Subcutaneous abdominal adipose tissue (tissue), 5 donors: ENCODE data around the gene PRDM15.

Source experiments
- H3K27ac ChIP-seq: one replicate; pipeline ENCODE4 v1.7.0; 2013; ENCODE audit warnings: low read depth, mild to moderate bottlenecking, inconsistent platforms, low read length, moderate library complexity
- H3K27me3 ChIP-seq, 5 donors: one replicate each; pipeline ENCODE4 v1.7.0; 2013; ENCODE audit warnings: low read length in 5 of 5, inconsistent platforms in 1 of 5; ENCODE audit not compliant: control insufficient read depth in 5 of 5, insufficient read depth in 4 of 5
- H3K36me3 ChIP-seq, 5 donors: one replicate each; pipeline ENCODE4 v1.7.0; 2013; ENCODE audit warnings: low read length in 5 of 5; ENCODE audit not compliant: control insufficient read depth in 5 of 5, insufficient read depth in 5 of 5
- H3K4me1 ChIP-seq, 5 donors: one replicate each; pipeline ENCODE4 v1.7.0; 2013; ENCODE audit warnings: low read length in 5 of 5, mild to moderate bottlenecking in 3 of 5, moderate library complexity in 1 of 5; ENCODE audit not compliant: control insufficient read depth in 5 of 5, insufficient read depth in 5 of 5
- H3K4me3 ChIP-seq, 5 donors: one replicate each; pipeline ENCODE4 v1.7.0; 2013; ENCODE audit warnings: low read length in 5 of 5, low read depth in 1 of 5
- H3K9ac ChIP-seq, 5 donors: one replicate each; pipeline ENCODE4 v1.7.0; 2013; ENCODE audit warnings: low read length in 5 of 5, mild to moderate bottlenecking in 4 of 5, moderate library complexity in 3 of 5
- H3K9me3 ChIP-seq, 5 donors: one replicate each; pipeline ENCODE4 v1.7.0; 2013; ENCODE audit warnings: low read length in 5 of 5; ENCODE audit not compliant: control insufficient read depth in 5 of 5
- donor health status: healthy.
- donor health status: healthy.
- donor health status: healthy.
- donor health status: healthy.
- donor health status: healthy.

Gene PRDM15

DNA sequence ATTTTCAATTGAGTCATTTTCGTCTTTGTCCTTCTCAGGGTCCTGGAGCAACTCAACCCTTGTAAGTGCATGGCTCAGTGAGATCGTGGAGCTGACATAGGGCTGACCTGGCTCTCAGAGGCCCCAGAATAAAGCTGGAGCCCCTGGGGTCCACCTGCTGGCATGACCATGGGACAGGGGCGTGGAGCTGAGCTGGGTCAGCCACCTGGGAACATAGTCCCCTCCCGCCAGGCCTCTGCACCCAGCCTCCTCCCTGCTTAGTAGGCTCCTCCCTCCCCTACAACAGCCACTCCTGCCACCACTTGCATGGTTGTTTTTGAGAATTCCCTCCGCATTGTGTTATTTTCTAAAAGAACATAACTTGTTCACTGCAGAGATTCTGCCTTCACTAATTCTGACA, 109.2 kb downstream of the PRDM15 start:
- no peak overlapping the region for H3K27ac ChIP-seq
- no peaks in the 10 kb centered on the region for H3K9me3 ChIP-seq
- no peaks in the 10 kb centered on the region for H3K36me3 ChIP-seq
- H3K4me3 ChIP-seq = no peak overlapping the region
- H3K4me1 ChIP-seq = peaks cover 0 to 23% (median 18%) of the 10 kb centered on the region in 5 donors
- no peak overlapping the region for H3K9ac ChIP-seq
- peaks cover 44 to 85% (median 73%) of the 10 kb centered on the region in 5 donors for H3K27me3 ChIP-seq

DNA sequence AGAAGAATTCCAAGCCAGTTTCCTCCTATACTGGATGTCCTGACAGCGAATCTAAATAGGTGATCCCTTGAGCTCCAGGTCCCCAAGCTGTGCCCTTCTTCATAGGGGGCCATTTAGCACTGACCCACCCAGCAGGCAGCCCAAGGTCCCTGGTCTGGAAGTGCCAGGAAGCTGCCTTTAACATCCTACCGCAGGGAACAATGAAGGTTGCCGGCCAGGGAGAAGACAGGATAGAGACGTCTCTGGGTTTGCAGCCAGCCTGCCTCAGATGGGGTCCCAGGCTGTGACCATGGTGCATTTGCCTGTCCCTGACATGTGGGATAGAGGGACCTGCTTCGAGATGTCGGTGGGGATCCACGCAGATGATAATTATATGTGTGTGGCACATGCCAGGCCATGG, 109.6 kb downstream of the PRDM15 start:
- Histone ChIP-seq H3K4me3 (no peak overlapping the region), H3K9me3 (no peaks in the 10 kb centered on the region), H3K4me1 (peaks cover 0 to 23% (median 18%) of the 10 kb centered on the region in 5 donors), H3K27ac (no peak overlapping the region), H3K9ac (no peak overlapping the region), H3K36me3 (no peaks in the 10 kb centered on the region), H3K27me3 (peaks cover 44 to 85% (median 74%) of the 10 kb centered on the region in 5 donors)

DNA sequence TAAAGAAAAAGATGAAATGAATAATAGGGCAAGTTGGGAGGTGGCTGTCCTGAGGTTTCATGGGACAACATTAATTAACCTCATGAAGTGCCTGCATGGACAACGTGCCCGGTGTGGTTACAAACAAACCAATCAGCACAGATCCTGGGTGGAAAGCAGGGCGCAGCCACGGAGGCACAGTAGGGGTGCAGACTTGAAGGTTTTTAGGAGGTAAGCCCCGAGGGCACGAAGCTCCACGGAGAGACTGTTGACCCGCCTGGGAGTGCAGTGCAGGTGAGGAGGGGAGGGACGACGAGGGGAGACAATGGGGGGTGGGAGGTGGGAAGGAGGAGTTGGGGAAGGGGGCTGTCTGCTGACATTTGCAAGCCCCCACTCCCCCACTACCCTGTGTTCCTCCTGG, 110.0 kb downstream of the PRDM15 start:
- peaks cover 0 to 23% (median 18%) of the 10 kb centered on the region in 5 donors for H3K4me1 ChIP-seq
- H3K9ac ChIP-seq = no peak overlapping the region
- no peaks in the 10 kb centered on the region for H3K36me3 ChIP-seq
- H3K27ac ChIP-seq = no peak overlapping the region
- H3K27me3 ChIP-seq = peaks cover 47 to 87% (median 78%) of the 10 kb centered on the region in 5 donors
- peak overlapping the region in 3 of 5 donors; percentile 4 to 39 (median 35) for H3K4me3 ChIP-seq
- no peaks in the 10 kb centered on the region for H3K9me3 ChIP-seq

DNA sequence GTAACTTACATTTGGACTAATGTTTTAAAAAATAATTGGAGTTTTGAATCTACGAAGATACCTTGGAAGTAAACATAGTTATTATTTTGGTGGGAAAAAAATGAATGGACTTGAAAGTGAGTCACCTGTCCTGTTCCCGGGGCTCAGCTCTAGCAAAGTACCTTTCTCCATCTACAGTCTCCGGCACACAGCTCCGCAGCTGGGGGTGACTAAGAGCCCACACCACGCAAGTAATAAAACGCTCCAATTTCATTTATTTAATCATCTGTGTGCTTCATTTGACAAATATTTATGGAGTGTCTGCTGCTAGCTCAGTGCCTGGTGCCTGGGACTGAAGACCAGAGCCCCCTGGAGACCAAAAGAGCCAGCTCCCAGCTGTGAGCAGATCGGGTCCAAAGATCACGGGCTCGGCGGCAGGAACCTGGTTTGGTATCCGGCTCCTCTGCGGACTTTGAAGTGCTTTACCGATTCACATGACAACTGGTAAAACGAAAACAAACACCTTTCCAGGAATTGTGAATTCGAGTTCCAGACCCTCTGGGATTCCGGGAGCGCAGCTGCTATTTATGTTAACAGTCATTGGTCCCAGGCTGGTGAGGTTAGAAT, 110.6 kb downstream of the PRDM15 start:
- H3K36me3 ChIP-seq = no peaks in the 10 kb centered on the region
- H3K27me3 ChIP-seq = peaks cover 53 to 91% (median 83%) of the 10 kb centered on the region in 5 donors
- peaks cover 0 to 23% (median 18%) of the 10 kb centered on the region in 5 donors for H3K4me1 ChIP-seq
- H3K27ac ChIP-seq = no peak overlapping the region
- H3K9me3 ChIP-seq = no peaks in the 10 kb centered on the region
- H3K9ac ChIP-seq = no peak overlapping the region
- H3K4me3 ChIP-seq = peak overlapping the region in 4 of 5 donors; percentile 4 to 48 (median 37)

DNA sequence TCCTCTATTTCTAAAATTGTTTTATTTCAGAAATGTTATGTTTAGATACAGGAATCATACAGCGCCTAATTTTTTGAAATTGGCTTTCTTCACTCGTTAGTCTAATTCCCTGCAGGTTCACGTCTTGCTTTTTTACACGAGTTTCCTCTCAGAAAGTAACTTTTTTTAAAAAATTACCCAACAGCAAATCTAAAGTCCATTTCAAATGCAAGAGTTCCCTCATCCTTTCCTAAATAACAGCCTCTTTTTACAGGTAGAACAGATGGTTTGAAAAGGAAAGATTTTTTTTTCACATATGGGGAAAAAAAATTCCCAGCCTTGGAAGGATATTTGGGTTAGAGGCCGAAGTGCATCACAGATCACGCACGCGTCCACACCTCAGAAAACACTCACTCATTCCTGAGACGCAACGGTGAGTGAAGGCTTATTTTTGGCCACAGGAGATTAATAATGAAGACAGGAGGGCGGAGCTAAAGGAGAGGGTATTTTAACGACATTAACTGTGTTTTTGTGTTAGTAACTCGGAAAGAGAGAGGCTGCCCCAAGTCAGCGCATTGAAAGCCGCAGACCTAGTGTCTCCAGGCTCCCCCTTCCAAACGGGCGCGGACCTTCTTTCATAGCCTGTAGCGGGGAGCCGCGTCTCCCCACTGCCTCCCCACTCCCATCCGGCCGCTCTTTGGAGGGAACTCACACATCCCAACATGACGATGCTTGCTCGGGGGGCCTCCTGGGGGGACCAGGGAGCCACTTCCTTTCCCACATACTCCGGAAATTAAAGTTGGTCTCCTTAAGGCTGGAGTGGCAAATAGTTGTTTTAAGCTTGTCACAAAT, 111.3 kb downstream of the PRDM15 start:
- Histone ChIP-seq H3K4me3 (peak overlapping the region in 2 of 5 donors; percentile 9 to 39), H3K9me3 (no peaks in the 10 kb centered on the region), H3K4me1 (peaks cover 0 to 23% (median 18%) of the 10 kb centered on the region in 5 donors), H3K9ac (no peak overlapping the region), H3K36me3 (no peaks in the 10 kb centered on the region), H3K27ac (no peak overlapping the region), H3K27me3 (peaks cover 58 to 92% (median 84%) of the 10 kb centered on the region in 5 donors)

DNA sequence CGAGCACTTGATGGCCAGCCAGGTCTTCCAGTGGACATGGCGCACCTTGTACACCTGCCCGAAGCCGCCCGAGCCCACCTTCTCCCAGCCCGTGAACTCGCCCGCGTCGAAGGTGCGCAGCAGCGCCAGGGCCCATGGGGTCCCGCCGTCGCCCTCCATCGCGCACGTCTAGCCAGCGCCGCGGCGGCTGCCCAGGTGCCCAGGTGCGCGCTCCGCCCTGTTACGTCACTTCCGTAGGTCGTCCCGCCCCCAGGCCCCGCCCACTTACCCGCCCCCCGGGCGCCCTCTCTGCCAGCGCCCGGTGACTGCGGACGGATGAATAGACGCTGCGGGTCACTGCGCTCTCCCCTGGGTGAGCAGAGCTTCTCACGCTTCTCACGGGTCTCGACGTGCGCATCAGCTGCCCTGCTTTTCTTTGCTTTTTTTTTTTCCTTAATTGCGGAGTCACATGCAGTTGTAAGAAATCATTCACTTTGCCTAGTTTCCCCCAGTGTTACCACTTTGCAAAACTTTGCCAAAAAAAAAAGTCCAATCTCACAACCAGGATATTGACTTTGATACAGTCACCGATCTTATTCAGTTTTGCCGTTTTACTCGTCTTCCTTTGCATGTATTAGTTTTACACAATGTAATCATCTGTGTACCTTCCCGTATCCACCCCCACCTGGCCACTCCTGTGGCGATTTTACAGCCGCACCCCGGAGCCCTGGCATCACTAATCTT, 112.1 kb downstream of the PRDM15 start, which contains the start of gene RIPK4:
TSS of gene RIPK4 (minus strand) at position 170 of the 723 bp plus-strand sequence. CDS start at position 159, 11 bp downstream.
- Histone ChIP-seq H3K27ac (no peak within 1 kb of the TSS), H3K4me1 (peaks cover 0 to 27% (median 20%) of the 10 kb centered on the region in 5 donors), H3K36me3 (no peaks in the 10 kb centered on the region), H3K9ac (no peak within 1 kb of the TSS), H3K27me3 (peaks cover 58 to 92% (median 84%) of the 10 kb centered on the region in 5 donors), H3K9me3 (no peaks in the 10 kb centered on the region), H3K4me3 (no peak within 1 kb of the TSS)

- H3K4me3 ChIP-seq = no peak overlapping the region
- peaks cover 0 to 35% (median 28%) of the 10 kb centered on the region in 5 donors for H3K4me1 ChIP-seq
- no peaks in the 10 kb centered on the region for H3K36me3 ChIP-seq
- H3K9me3 ChIP-seq = no peaks in the 10 kb centered on the region
- H3K27me3 ChIP-seq = peaks cover 64 to 94% (median 87%) of the 10 kb centered on the region in 5 donors
- H3K27ac ChIP-seq = no peak overlapping the region
- H3K9ac ChIP-seq = no peak overlapping the region
These were observed 112.9 kb downstream of the PRDM15 start for GRCh38 chr21:41765973-41766882.

GRCh38 chr21:41765420-41765821, 113.7 kb downstream of the PRDM15 start:
- Histone ChIP-seq H3K9ac (no peak overlapping the region), H3K27ac (no peak overlapping the region), H3K36me3 (no peaks in the 10 kb centered on the region), H3K4me1 (peaks cover 0 to 42% (median 33%) of the 10 kb centered on the region in 5 donors), H3K9me3 (no peaks in the 10 kb centered on the region), H3K27me3 (peaks cover 68 to 95% (median 90%) of the 10 kb centered on the region in 5 donors), H3K4me3 (no peak overlapping the region)
